Activated T-cell treated with anti-CD3 and anti-CD28 coated beads for 24 hours (primary cell): ENCODE data around the gene CAP2.
"Not testable (repeated sequence)": the region's sequence is repeated elsewhere in the genome, so short reads cannot be mapped to it uniquely, and the experiment has no call there.

Source experiments
- DNase-seq: peaks from one replicate; pipeline ENCODE4 v3.0.0-alpha.2; 2020; ENCODE audit warnings: low read depth

CAP2 gene

GRCh38 chr6:17397764-17398194 lies 4.4 kb downstream of the CAP2 start:
- no peak for DNase-seq

GRCh38 chr6:17405181-17405943 lies 12.0 kb downstream of the CAP2 start:
- not testable (repeated sequence) for DNase-seq

GRCh38 chr6:17405944-17406245 lies 12.5 kb downstream of the CAP2 start:
- no peak for DNase-seq

- DNase-seq, result no peak
These were observed 14.7 kb downstream of the CAP2 start for GRCh38 chr6:17408081-17408480.

- DNase-seq, result no peak
These were observed 16.9 kb downstream of the CAP2 start for GRCh38 chr6:17410281-17410680.

- DNase-seq, result no peak
These were observed 19.9 kb downstream of the CAP2 start for GRCh38 chr6:17413313-17413750.

GRCh38 chr6:17414395-17414794 lies 21.0 kb downstream of the CAP2 start:
- not testable (repeated sequence) for DNase-seq

GRCh38 chr6:17415321-17415720 lies 21.9 kb downstream of the CAP2 start:
- DNase-seq, result no peak

GRCh38 chr6:17416806-17417205 lies 23.4 kb downstream of the CAP2 start:
- DNase-seq, result no peak

GRCh38 chr6:17417817-17418216 lies 24.4 kb downstream of the CAP2 start:
- no peak for DNase-seq

GRCh38 chr6:17418281-17419188 lies 25.1 kb downstream of the CAP2 start:
- no peak for DNase-seq

GRCh38 chr6:17419189-17419575 lies 25.8 kb downstream of the CAP2 start:
- no peak for DNase-seq

- no peak for DNase-seq
These were observed 27.0 kb downstream of the CAP2 start for GRCh38 chr6:17420368-17420767.

- no peak for DNase-seq
These were observed 28.0 kb downstream of the CAP2 start for GRCh38 chr6:17421406-17421805.

- no peak for DNase-seq
These were observed 29.6 kb downstream of the CAP2 start for GRCh38 chr6:17423026-17423425.

GRCh38 chr6:17427062-17427461 lies 33.7 kb downstream of the CAP2 start:
- no peak for DNase-seq

- DNase-seq, result no peak
These were observed 34.2 kb downstream of the CAP2 start for GRCh38 chr6:17427617-17428016.

GRCh38 chr6:17428595-17429120 lies 35.3 kb downstream of the CAP2 start:
- DNase-seq, result not testable (repeated sequence)

GRCh38 chr6:17429383-17430061 lies 36.1 kb downstream of the CAP2 start:
- DNase-seq, result no peak

- no peak for DNase-seq
These were observed 38.2 kb downstream of the CAP2 start for GRCh38 chr6:17431581-17431980.

- no peak for DNase-seq
These were observed 39.0 kb downstream of the CAP2 start for GRCh38 chr6:17432356-17432755.

GRCh38 chr6:17439243-17439993 lies 46.0 kb downstream of the CAP2 start:
- DNase-seq, result no peak
